OCI-LY3 (cell line): ENCODE results near the gene ERN1.

Source experiments
- H2AFZ ChIP-seq: fragments of 200-600, 300-600 bp; shearing (Covaris generic); 2 replicates; pipeline ENCODE4 v1.6.0; 2014; ENCODE audit warnings: antibody characterized with exemption, low read depth, low read length
- H3K27ac ChIP-seq: fragments of 200-600, 300-600 bp; sonication (generic); 2 replicates; pipeline ENCODE4 v1.5.1; 2014; ENCODE audit warnings: mild to moderate bottlenecking, low read length, moderate library complexity, mixed read lengths
- H3K27me3 ChIP-seq: fragments of 200-600, 300-600 bp; sonication (generic); 2 replicates; pipeline ENCODE4 v1.6.1; 2014; ENCODE audit warnings: low read depth, low read length, mixed read lengths
- H3K36me3 ChIP-seq: fragments of 200-600, 300-600 bp; sonication (generic); replicated peaks from 2 replicates; pipeline ENCODE3; 2014; ENCODE audit warnings: low read depth, low read length, mixed read lengths
- H3K4me1 ChIP-seq: fragments of 300-600, 200-600 bp; sonication (generic); 2 replicates; pipeline ENCODE4 v1.6.1; 2014; ENCODE audit warnings: low read length, mixed read lengths
- H3K4me2 ChIP-seq: fragments of 200-600, 300-600 bp; sonication (generic); 2 replicates; pipeline ENCODE4 v1.6.1; 2014; ENCODE audit warnings: low read length, mixed read lengths
- H3K4me3 ChIP-seq: fragments of 300-600, 200-600 bp; sonication (generic); 2 replicates; pipeline ENCODE4 v1.5.1; 2014; ENCODE audit warnings: antibody characterized with exemption, mild to moderate bottlenecking, low read length, moderate library complexity
- H3K79me2 ChIP-seq: fragments of 300-600, 200-600 bp; shearing (Covaris generic); 2 replicates; pipeline ENCODE4 v1.6.1; 2014; ENCODE audit warnings: mild to moderate bottlenecking, low read length, mixed read lengths
- H3K9ac ChIP-seq: fragments of 300-600, 200-600 bp; shearing (Covaris generic); 2 replicates; pipeline ENCODE4 v1.6.0; 2014; ENCODE audit warnings: mild to moderate bottlenecking, low read length, moderate library complexity
- H3K9me3 ChIP-seq: fragments of 200-600, 300-600 bp; shearing (Covaris generic); 2 replicates; pipeline ENCODE4 v1.6.1; 2014; ENCODE audit warnings: low read length, mixed read lengths; ENCODE audit not compliant: insufficient read depth
- H4K20me1 ChIP-seq: fragments of 200-600, 300-600 bp; sonication (generic); 2 replicates; pipeline ENCODE4 v1.6.1; 2016; ENCODE audit warnings: low read length, mixed read lengths; ENCODE audit not compliant: insufficient read depth
- EZH2phosphoT487 ChIP-seq: fragments of 200-600 bp; shearing (Covaris generic); IDR thresholded peaks from 2 replicates; pipeline ENCODE4 v1.6.1; 2018; ENCODE audit warnings: antibody characterized with exemption, mixed run types, low read depth
- TF ChIP-seq, protein P1 (sequence below): fragments of 200-600, 300-600 bp; sonication (generic); IDR thresholded peaks from 2 replicates; pipeline ENCODE4 v1.5.1; 2014; ENCODE audit warnings: antibody characterized with exemption, low read length, low read depth

The ERN1 gene

DNA sequence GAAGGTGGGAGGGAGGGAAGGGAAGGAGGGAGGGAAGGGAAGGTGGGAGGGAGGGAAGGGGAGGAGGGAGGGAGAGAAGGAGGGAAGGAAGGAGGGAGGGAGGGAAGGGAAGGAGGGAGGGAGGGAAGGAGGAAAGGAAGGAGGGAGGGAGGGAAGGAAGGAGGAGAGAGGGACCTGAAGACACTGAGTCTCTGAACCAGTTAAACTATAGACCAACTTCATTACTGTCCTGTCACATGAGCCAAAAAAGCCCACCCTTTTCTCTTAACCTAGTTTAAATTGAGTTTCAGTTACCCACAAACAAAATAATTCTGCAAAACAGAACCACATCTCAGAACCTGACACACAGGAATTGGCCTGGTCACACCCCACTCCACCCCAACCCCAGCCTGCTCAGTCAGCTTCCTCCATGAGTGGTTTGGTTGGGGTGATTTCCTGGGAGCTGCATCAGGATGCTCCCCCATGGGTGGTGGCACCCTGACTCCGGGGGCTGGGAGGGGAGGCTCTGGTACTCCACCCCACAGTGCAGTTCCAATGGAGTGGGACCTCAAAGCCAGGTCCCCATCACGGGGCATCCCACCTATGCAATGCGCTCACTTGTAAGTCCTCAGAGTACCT is 136.5 kb downstream of the ERN1 start:
- Histone ChIP-seq H4K20me1 (no peaks in the 10 kb centered on the region), H3K4me1 (peaks cover 10% of the 10 kb centered on the region), H3K4me3 (no peak overlapping the region), H2AFZ (no peak overlapping the region), H3K36me3 (no peaks in the 10 kb centered on the region), H3K27me3 (peaks cover 61% of the 10 kb centered on the region), H3K79me2 (no peaks in the 10 kb centered on the region), H3K27ac (no peak overlapping the region), H3K9me3 (no peaks in the 10 kb centered on the region), H3K4me2 (no peak overlapping the region), H3K9ac (no peak overlapping the region)
- TF ChIP-seq, protein P1, sequence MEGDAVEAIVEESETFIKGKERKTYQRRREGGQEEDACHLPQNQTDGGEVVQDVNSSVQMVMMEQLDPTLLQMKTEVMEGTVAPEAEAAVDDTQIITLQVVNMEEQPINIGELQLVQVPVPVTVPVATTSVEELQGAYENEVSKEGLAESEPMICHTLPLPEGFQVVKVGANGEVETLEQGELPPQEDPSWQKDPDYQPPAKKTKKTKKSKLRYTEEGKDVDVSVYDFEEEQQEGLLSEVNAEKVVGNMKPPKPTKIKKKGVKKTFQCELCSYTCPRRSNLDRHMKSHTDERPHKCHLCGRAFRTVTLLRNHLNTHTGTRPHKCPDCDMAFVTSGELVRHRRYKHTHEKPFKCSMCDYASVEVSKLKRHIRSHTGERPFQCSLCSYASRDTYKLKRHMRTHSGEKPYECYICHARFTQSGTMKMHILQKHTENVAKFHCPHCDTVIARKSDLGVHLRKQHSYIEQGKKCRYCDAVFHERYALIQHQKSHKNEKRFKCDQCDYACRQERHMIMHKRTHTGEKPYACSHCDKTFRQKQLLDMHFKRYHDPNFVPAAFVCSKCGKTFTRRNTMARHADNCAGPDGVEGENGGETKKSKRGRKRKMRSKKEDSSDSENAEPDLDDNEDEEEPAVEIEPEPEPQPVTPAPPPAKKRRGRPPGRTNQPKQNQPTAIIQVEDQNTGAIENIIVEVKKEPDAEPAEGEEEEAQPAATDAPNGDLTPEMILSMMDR = no peak
- no peak for TF ChIP-seq EZH2phosphoT487

DNA sequence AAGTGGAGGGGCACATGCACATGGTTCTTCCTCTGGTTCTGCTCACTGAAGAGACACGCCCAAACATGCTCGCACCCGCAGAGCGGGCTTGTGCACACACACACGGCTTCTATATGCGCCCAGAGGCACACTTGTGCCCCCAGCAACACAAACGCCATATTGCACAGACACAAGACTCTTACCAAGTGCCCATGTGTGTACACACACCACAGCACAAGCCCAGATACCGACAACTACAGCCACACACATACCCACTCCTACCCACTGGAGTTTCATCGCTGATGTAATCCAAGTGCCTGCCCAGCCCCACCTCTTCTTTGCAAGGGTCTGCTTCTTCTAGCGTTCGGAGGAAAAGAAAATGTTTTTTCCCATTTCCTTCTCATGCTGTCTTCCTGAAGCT is 138.3 kb downstream of the ERN1 start:
- Histone ChIP-seq H3K27me3 (peaks cover 47% of the 10 kb centered on the region), H4K20me1 (no peaks in the 10 kb centered on the region), H3K4me1 (peaks cover 3% of the 10 kb centered on the region; the same call in 1 of the 2 replicates), H3K36me3 (no peaks in the 10 kb centered on the region), H3K4me2 (no peak overlapping the region), H3K9me3 (no peaks in the 10 kb centered on the region), H2AFZ (no peak overlapping the region), H3K9ac (no peak overlapping the region), H3K4me3 (no peak overlapping the region), H3K27ac (no peak overlapping the region), H3K79me2 (no peaks in the 10 kb centered on the region)
- no peak for TF ChIP-seq EZH2phosphoT487
- TF ChIP-seq, protein P1 = no peak

DNA sequence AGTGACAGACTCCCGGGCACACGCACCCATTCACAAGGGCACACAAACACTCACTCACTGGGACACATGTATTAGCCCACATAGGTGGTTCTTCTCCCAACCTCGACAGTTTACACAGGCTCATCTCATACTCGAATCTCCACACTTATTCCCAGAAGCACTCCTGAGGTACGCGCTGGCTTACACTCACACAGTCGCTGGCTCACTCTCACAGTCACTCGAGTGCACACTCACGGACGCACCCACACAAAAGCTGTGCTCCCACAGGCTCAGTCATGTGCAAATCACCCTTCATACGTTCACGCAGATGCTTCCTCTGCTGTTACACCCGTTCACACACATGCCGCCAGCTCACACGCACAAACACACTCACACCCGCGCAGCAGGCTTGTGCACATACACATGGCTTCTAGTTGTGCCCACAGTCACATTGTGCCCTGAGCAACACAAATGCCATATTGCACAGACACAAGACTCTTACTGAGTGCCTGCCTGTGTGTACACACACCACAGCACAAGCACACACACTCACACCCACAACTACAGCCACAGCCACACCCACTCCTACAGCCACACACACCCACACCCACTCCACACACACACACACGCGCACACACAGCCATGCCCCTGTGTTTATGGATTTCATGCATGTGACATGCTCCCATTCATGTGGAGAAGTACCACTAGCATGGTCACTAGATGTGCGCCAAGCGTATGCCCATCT is 140.2 kb downstream of the ERN1 start:
- Histone ChIP-seq H4K20me1 (no peaks in the 10 kb centered on the region), H3K4me2 (peak overlapping the region; percentile 96; the same call in 1 of the 2 replicates), H3K27me3 (peaks cover 38% of the 10 kb centered on the region), H3K36me3 (no peaks in the 10 kb centered on the region), H3K27ac (no peak overlapping the region), H2AFZ (no peak overlapping the region), H3K79me2 (no peaks in the 10 kb centered on the region), H3K4me1 (peaks cover 3% of the 10 kb centered on the region; the same call in 1 of the 2 replicates), H3K4me3 (no peak overlapping the region), H3K9ac (no peak overlapping the region), H3K9me3 (no peaks in the 10 kb centered on the region)
- no peak for TF ChIP-seq EZH2phosphoT487
- TF ChIP-seq, protein P1 = no peak
